ENCODE measurements around the gene IL16.
"Not testable (repeated sequence)": the region's sequence is repeated elsewhere in the genome, so short reads cannot be mapped to it uniquely, and the experiment has no call there.

IL16 gene

GRCh38 chr15:81331600-81331999 lies 134.9 kb downstream of the IL16 start:
- no peak for DNase-seq (ENCODE audit: low read depth in 4 of 4, low spot score in 1 of 4)

GRCh38 chr15:81332326-81332725 lies 135.6 kb downstream of the IL16 start:
- no peak for DNase-seq (ENCODE audit: low read depth in 4 of 4, low spot score in 1 of 4)

GRCh38 chr15:81333363-81333762 lies 136.7 kb downstream of the IL16 start:
- DNase-seq (ENCODE audit: low read depth in 4 of 4, low spot score in 1 of 4) = no peak

- DNase-seq (ENCODE audit: low read depth in 4 of 4, low spot score in 1 of 4) = no peak
These were observed 138.2 kb downstream of the IL16 start for GRCh38 chr15:81334768-81335435.

- no peak for DNase-seq (ENCODE audit: low read depth in 4 of 4, low spot score in 1 of 4)
These were observed 139.0 kb downstream of the IL16 start for GRCh38 chr15:81335631-81336030.

- DNase-seq (ENCODE audit: low read depth in 4 of 4, low spot score in 1 of 4) = no peak
These were observed 139.9 kb downstream of the IL16 start for GRCh38 chr15:81336568-81336967.

GRCh38 chr15:81337241-81337640 lies 140.6 kb downstream of the IL16 start:
- DNase-seq (ENCODE audit: low read depth in 4 of 4, low spot score in 1 of 4) = no peak

- DNase-seq (ENCODE audit: low read depth in 4 of 4, low spot score in 1 of 4) = no peak
These were observed 141.1 kb downstream of the IL16 start for GRCh38 chr15:81337713-81338157.

GRCh38 chr15:81338170-81339007 lies 141.7 kb downstream of the IL16 start:
- DNase-seq (ENCODE audit: low read depth in 4 of 4, low spot score in 1 of 4) = no peak

- DNase-seq (ENCODE audit: low read depth in 4 of 4, low spot score in 1 of 4) = no peak
These were observed 142.6 kb downstream of the IL16 start for GRCh38 chr15:81339321-81339720.

- DNase-seq (ENCODE audit: low read depth in 4 of 4, low spot score in 1 of 4) = no peak
These were observed 143.2 kb downstream of the IL16 start for GRCh38 chr15:81339851-81340250.

- DNase-seq (ENCODE audit: low read depth in 4 of 4, low spot score in 1 of 4) = no peak
These were observed 144.7 kb downstream of the IL16 start for GRCh38 chr15:81341351-81341750.

GRCh38 chr15:81343371-81343770 lies 146.7 kb downstream of the IL16 start:
- no peak for DNase-seq (ENCODE audit: low read depth in 4 of 4, low spot score in 1 of 4)

- DNase-seq (ENCODE audit: low read depth in 4 of 4, low spot score in 1 of 4) = no peak
These were observed 149.9 kb downstream of the IL16 start for GRCh38 chr15:81346611-81347010.

- DNase-seq (ENCODE audit: low read depth in 4 of 4, low spot score in 1 of 4) = no peak
These were observed 151.2 kb downstream of the IL16 start for GRCh38 chr15:81347910-81348309.

- not testable (repeated sequence) for DNase-seq (ENCODE audit: low read depth in 4 of 4, low spot score in 1 of 4)
These were observed 152.0 kb downstream of the IL16 start for GRCh38 chr15:81348691-81349090.

- DNase-seq (ENCODE audit: low read depth in 4 of 4, low spot score in 1 of 4) = no peak
These were observed 152.6 kb downstream of the IL16 start for GRCh38 chr15:81349271-81349670.

- DNase-seq (ENCODE audit: low read depth in 4 of 4, low spot score in 1 of 4) = no peak
These were observed 155.0 kb downstream of the IL16 start for GRCh38 chr15:81351651-81352050.

- no peak for DNase-seq (ENCODE audit: low read depth in 4 of 4, low spot score in 1 of 4)
These were observed 159.6 kb downstream of the IL16 start for GRCh38 chr15:81356252-81356651.

GRCh38 chr15:81357180-81357686 lies 160.6 kb downstream of the IL16 start:
- no peak for DNase-seq (ENCODE audit: low read depth in 4 of 4, low spot score in 1 of 4)

- DNase-seq (ENCODE audit: low read depth in 4 of 4, low spot score in 1 of 4) = no peak
These were observed 161.6 kb downstream of the IL16 start for GRCh38 chr15:81358248-81358647.

GRCh38 chr15:81360491-81360890 lies 163.8 kb downstream of the IL16 start:
- no peak for DNase-seq (ENCODE audit: low read depth in 4 of 4, low spot score in 1 of 4)
